PC-9 (cell line): ENCODE results near the gene CD109. TPM values are rescaled to one million over a fixed set of nuclear protein-coding genes. Genes with fewer than 3 reads are reported as not detected.
A peak's percentile ranks its signal among the peaks of the same experiment; 100 is the strongest.

Experiments
- BruUV-seq: library from RNA; stranded (reverse); fragments of 400-500 nt; replicated peaks from 2 replicates; lab custom pipeline; 2021; lab: Mats Ljungman, UMichigan
- CTCF ChIA-PET: fragments of 300-600 bp; sonication (Branson Sonifier 250); formaldehyde crosslinking; loops from one replicate; lab custom pipeline; 2022; ENCODE audit warnings: antibody characterized with exemption; lab: Charles Lee
- POLR2A ChIA-PET: fragments of 300-600 bp; sonication (Branson Sonifier 250); formaldehyde crosslinking; loops from one replicate; lab custom pipeline; 2022; ENCODE audit warnings: antibody characterized with exemption; ENCODE audit not compliant: unreplicated experiment; lab: Charles Lee
- DNase-seq, 2 experiments: peaks; one replicate each; pipeline versions ENCODE4 v3.0.0 to v3.0.0-alpha.2; 2015 to 2022; ENCODE audit warnings: mixed read lengths in 1 of 2
- H2AFZ ChIP-seq: fragments of 200-600 bp; sonication (generic); 2 replicates; pipeline ENCODE4 v1.8.1; 2017; ENCODE audit warnings: antibody characterized with exemption
- H3F3A ChIP-seq: fragments of 200-600 bp; sonication (generic); 2 replicates; pipeline ENCODE4 v1.8.1; 2017; ENCODE audit warnings: antibody characterized with exemption, mild to moderate bottlenecking, low read depth; ENCODE audit not compliant: insufficient read depth
- H3K27ac ChIP-seq: fragments of 200-600 bp; sonication (generic); 2 replicates; pipeline ENCODE4 v1.6.1; 2016; ENCODE audit warnings: mixed run types
- H3K27me3 ChIP-seq: fragments of 200-600 bp; sonication (generic); 2 replicates; pipeline ENCODE4 v1.6.1; 2016; ENCODE audit warnings: low read depth, mixed run types; ENCODE audit not compliant: insufficient read depth
- H3K36me3 ChIP-seq: fragments of 200-600 bp; sonication (generic); 2 replicates; pipeline ENCODE4 v1.6.1; 2016; ENCODE audit warnings: low read depth, mixed run types
- H3K4me1 ChIP-seq: fragments of 200-600 bp; sonication (generic); replicated peaks from 2 replicates; pipeline ENCODE4 v1.6.1; 2016; ENCODE audit warnings: mixed run types; ENCODE audit not compliant: insufficient read depth
- H3K4me2 ChIP-seq: fragments of 200-600 bp; sonication (generic); 2 replicates; pipeline ENCODE4 v1.6.1; 2017; ENCODE audit warnings: mixed run types
- H3K4me3 ChIP-seq: fragments of 200-600 bp; sonication (generic); 2 replicates; pipeline ENCODE4 v1.6.1; 2016; ENCODE audit warnings: mixed run types
- H3K79me2 ChIP-seq: fragments of 200-600 bp; sonication (generic); 2 replicates; pipeline ENCODE4 v1.6.1; 2017; ENCODE audit warnings: low read depth, mixed run types
- H3K9me2 ChIP-seq: fragments of 200-600 bp; sonication (generic); 2 replicates; pipeline ENCODE4 v1.8.1; 2017; ENCODE audit warnings: mild to moderate bottlenecking; ENCODE audit not compliant: insufficient read depth
- H3K9me3 ChIP-seq: fragments of 200-600 bp; sonication (generic); 2 replicates; pipeline ENCODE4 v1.8.1; 2016; ENCODE audit warnings: low read depth; ENCODE audit not compliant: insufficient read depth
- H4K20me1 ChIP-seq: fragments of 200-600 bp; sonication (generic); 2 replicates; pipeline ENCODE4 v1.8.1; 2017; ENCODE audit not compliant: insufficient read depth
- CTCF ChIP-seq: fragments of 200-600 bp; sonication (generic); conservative IDR thresholded peaks from 2 replicates; pipeline ENCODE4 v1.6.1; 2017; ENCODE audit warnings: mixed run types, antibody characterized with exemption, mild to moderate bottlenecking, moderate library complexity
- EZH2 ChIP-seq: fragments of 200-600 bp; sonication (generic); IDR thresholded peaks from 2 replicates; pipeline ENCODE4 v1.8.0; 2017; ENCODE audit warnings: antibody characterized with exemption, low read depth
- intact Hi-C: fragments of 100-400 bp; cut with micrococcal nuclease; formaldehyde crosslinking; loops from one replicate; pipeline ENCODE4 v1.10.0; 2022; ENCODE audit not compliant: unreplicated experiment
- total RNA-seq: library from RNA; stranded (reverse); gene quantifications from 2 replicates; pipeline ENCODE4 v1.2.3, GENCODE V29; 2021

Gene CD109
- total RNA-seq, 1 experiment from 2014 or later = 50.7 TPM

GRCh38 chr6:73655341-73655917 is 40.6 kb upstream of the CD109 start:
- Histone ChIP-seq H3K27ac (peak overlapping the region; percentile 74), H3K9me3 (no peaks in the 10 kb centered on the region), H3K79me2 (peaks cover 18% of the 10 kb centered on the region), H3K4me3 (peak overlapping the region; percentile 77; the same call in 1 of the 2 replicates), H3K9me2 (no peaks in the 10 kb centered on the region), H3K36me3 (no peaks in the 10 kb centered on the region), H3F3A (peaks cover 35% of the 10 kb centered on the region), H3K27me3 (no peaks in the 10 kb centered on the region), H4K20me1 (no peaks in the 10 kb centered on the region), H2AFZ (peak overlapping the region; percentile 94; the same call in 1 of the 2 replicates), H3K4me1 (peaks cover 48% of the 10 kb centered on the region), H3K4me2 (peak overlapping the region; percentile 78)
- intact Hi-C loops = loop anchor here (10.0 kb wide), 1 partner anchor 371 kb away; no protein-coding TSS in a partner anchor
- POLR2A ChIA-PET = interaction anchor here (0.7 kb wide), 1 partner anchor 49 kb away, joined by 7 read pairs; no protein-coding TSS in a partner anchor
- DNase-seq = no peak
- BruUV-seq = no TSS peak
- no peak for TF ChIP-seq CTCF
- TF ChIP-seq EZH2 = no peak
- CTCF ChIA-PET = no interaction called here

- no peak for TF ChIP-seq EZH2
- no peak for TF ChIP-seq CTCF
- DNase-seq = peak in 1 of 2 experiments; percentile 82
- peak overlapping the region; percentile 47 for H3K4me2 ChIP-seq
- no peaks in the 10 kb centered on the region for H3K9me3 ChIP-seq
- H3K4me3 ChIP-seq = no peak overlapping the region
- no peaks in the 10 kb centered on the region for H4K20me1 ChIP-seq
- H3K27ac ChIP-seq = peak overlapping the region; percentile 45
- ChIA-PET CTCF (no interaction called here), POLR2A (interaction anchor here (0.6 kb wide), 1 partner anchor 501 kb away, joined by 11 read pairs; no protein-coding TSS in a partner anchor)
- H3K27me3 ChIP-seq = no peaks in the 10 kb centered on the region
- H2AFZ ChIP-seq = no peak overlapping the region
- no peaks in the 10 kb centered on the region for H3K36me3 ChIP-seq
- BruUV-seq = no TSS peak
- peaks cover 47% of the 10 kb centered on the region for H3K4me1 ChIP-seq
- intact Hi-C loops = loop anchor here (10.0 kb wide), 1 partner anchor 372 kb away; no protein-coding TSS in a partner anchor
- no peaks in the 10 kb centered on the region for H3K9me2 ChIP-seq
- peaks cover 35% of the 10 kb centered on the region for H3F3A ChIP-seq
- peaks cover 17% of the 10 kb centered on the region for H3K79me2 ChIP-seq
Observed at GRCh38 chr6:73656531-73657145, 39.4 kb upstream of the CD109 start.

DNA sequence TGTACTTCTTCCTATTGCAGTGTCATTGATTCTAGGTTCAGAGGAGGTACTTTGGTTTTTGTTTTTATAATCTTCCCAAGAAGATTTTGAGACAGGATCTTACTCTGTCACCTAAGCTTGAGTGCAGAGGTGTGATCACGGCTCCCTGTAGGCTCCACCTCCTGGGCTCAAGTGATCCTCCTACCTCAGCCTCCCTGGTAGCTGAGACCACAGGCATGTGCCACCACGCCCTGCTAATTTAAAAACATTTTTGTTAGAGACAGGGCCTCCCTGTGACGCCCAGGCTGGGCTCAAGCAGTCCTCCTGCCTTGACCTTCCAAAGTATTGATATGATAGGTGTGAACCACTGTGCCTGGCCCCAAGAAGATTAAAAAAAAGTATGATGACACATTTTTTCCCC is 38.8 kb upstream of the CD109 start:
- DNase-seq = peak; percentile 53 to 71
- Histone ChIP-seq H4K20me1 (no peaks in the 10 kb centered on the region), H3K36me3 (no peaks in the 10 kb centered on the region), H3K4me1 (peaks cover 41% of the 10 kb centered on the region), H3K27ac (peak overlapping the region; percentile 45), H3K27me3 (no peaks in the 10 kb centered on the region), H3F3A (peaks cover 35% of the 10 kb centered on the region), H3K9me3 (no peaks in the 10 kb centered on the region), H3K4me3 (no peak overlapping the region), H2AFZ (no peak overlapping the region), H3K4me2 (peak overlapping the region; percentile 47), H3K9me2 (no peaks in the 10 kb centered on the region), H3K79me2 (peaks cover 11% of the 10 kb centered on the region)
- BruUV-seq = no TSS peak
- TF ChIP-seq EZH2 (no peak), CTCF (no peak)
- ChIA-PET POLR2A (interaction anchor here (0.6 kb wide), 1 partner anchor 501 kb away, joined by 11 read pairs; no protein-coding TSS in a partner anchor), CTCF (no interaction called here)
- intact Hi-C loops = loop anchor here (10.0 kb wide), 1 partner anchor 372 kb away; no protein-coding TSS in a partner anchor
